OCI-LY3 (cell line): Measurements from ENCODE around the gene IL3.

Experiments used
- EZH2phosphoT487 ChIP-seq: fragments of 200-600 bp; shearing (Covaris generic); IDR thresholded peaks from 2 replicates; pipeline ENCODE4 v1.6.1; 2018; ENCODE audit warnings: antibody characterized with exemption, mixed run types, low read depth
- TF ChIP-seq, protein P1 (sequence below): fragments of 200-600, 300-600 bp; sonication (generic); IDR thresholded peaks from 2 replicates; pipeline ENCODE4 v1.5.1; 2014; ENCODE audit warnings: antibody characterized with exemption, low read length, low read depth

DNA sequence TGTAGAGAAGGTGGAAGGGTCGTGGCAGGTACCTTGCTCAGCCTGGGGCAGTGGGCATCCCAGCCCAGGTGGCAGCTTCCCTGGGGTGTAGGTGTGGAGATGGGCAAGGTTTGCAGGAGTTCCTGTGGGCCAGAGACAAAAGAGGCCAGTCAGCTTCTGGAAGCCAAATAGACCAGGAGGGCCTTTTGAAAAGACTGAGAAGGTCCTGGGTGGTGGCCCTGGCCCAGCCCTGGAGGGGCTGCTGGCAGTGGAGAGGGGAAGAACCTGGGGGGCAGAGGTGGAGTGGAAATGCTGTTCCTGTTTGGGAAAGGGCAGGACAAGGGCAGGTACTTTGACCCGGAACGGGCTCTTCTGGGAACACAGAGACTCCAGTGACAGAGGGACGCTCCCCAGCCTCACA, 7.0 kb upstream of the IL3 start:
- TF ChIP-seq, protein P1, sequence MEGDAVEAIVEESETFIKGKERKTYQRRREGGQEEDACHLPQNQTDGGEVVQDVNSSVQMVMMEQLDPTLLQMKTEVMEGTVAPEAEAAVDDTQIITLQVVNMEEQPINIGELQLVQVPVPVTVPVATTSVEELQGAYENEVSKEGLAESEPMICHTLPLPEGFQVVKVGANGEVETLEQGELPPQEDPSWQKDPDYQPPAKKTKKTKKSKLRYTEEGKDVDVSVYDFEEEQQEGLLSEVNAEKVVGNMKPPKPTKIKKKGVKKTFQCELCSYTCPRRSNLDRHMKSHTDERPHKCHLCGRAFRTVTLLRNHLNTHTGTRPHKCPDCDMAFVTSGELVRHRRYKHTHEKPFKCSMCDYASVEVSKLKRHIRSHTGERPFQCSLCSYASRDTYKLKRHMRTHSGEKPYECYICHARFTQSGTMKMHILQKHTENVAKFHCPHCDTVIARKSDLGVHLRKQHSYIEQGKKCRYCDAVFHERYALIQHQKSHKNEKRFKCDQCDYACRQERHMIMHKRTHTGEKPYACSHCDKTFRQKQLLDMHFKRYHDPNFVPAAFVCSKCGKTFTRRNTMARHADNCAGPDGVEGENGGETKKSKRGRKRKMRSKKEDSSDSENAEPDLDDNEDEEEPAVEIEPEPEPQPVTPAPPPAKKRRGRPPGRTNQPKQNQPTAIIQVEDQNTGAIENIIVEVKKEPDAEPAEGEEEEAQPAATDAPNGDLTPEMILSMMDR, result no peak
- TF ChIP-seq EZH2phosphoT487, result no peak
